H9 (cell line): ENCODE data around the gene UBN1. TPM values are rescaled to one million over a fixed set of nuclear protein-coding genes. Genes with fewer than 3 reads are reported as not detected.

Experiments
- DNase-seq: peaks from one replicate; pipeline ENCODE4 v3.0.0-alpha.2; 2017
- H2AFZ ChIP-seq: one replicate; pipeline ENCODE4 v1.6.1; 2013; ENCODE audit warnings: mild to moderate bottlenecking, low read length, control low read depth, moderate library complexity
- H2AK5ac ChIP-seq: 2 replicates; pipeline ENCODE4 v1.6.1; 2013; ENCODE audit warnings: low read length, control low read depth, mixed read lengths; ENCODE audit not compliant: insufficient read length
- H2BK120ac ChIP-seq: one replicate; pipeline ENCODE4 v1.6.1; 2013; ENCODE audit warnings: low read depth, mild to moderate bottlenecking, low read length, control low read depth, inconsistent platforms; ENCODE audit not compliant: poor library complexity, severe bottlenecking
- H2BK12ac ChIP-seq: 2 replicates; pipeline ENCODE4 v1.6.1; 2013; ENCODE audit warnings: low read length, control low read depth, mixed read lengths, low read depth; ENCODE audit not compliant: insufficient read length
- H2BK15ac ChIP-seq: 2 replicates; pipeline ENCODE4 v1.6.1; 2013; ENCODE audit warnings: low read depth, low read length, control low read depth
- H2BK20ac ChIP-seq: one replicate; pipeline ENCODE4 v1.6.1; 2013; ENCODE audit warnings: low read depth, mild to moderate bottlenecking, low read length, control low read depth, inconsistent platforms; ENCODE audit not compliant: poor library complexity, severe bottlenecking
- H2BK5ac ChIP-seq: 2 replicates; pipeline ENCODE4 v1.6.1; 2013; ENCODE audit warnings: low read length, control low read depth, mixed read lengths; ENCODE audit not compliant: insufficient read length
- H3K14ac ChIP-seq: 2 replicates; pipeline ENCODE4 v1.6.1; 2013; ENCODE audit warnings: low read length, control low read depth; ENCODE audit not compliant: insufficient read depth
- H3K18ac ChIP-seq: 2 replicates; pipeline ENCODE4 v1.6.1; 2013; ENCODE audit warnings: low read depth, mild to moderate bottlenecking, mixed read lengths, low read length, control low read depth; ENCODE audit not compliant: insufficient read length
- H3K23ac ChIP-seq: 2 replicates; pipeline ENCODE4 v1.6.1; 2013; ENCODE audit warnings: low read length, control low read depth, mixed read lengths, low read depth; ENCODE audit not compliant: insufficient read length
- H3K23me2 ChIP-seq: 2 replicates; pipeline ENCODE4 v1.6.1; 2013; ENCODE audit warnings: low read depth, mild to moderate bottlenecking, mixed read lengths, low read length, control low read depth; ENCODE audit not compliant: insufficient read length, poor library complexity, severe bottlenecking
- H3K27ac ChIP-seq: 2 replicates; pipeline ENCODE4 v1.5.1; 2013; ENCODE audit warnings: low read length, control low read depth, mixed read lengths, low read depth; ENCODE audit not compliant: insufficient read length
- H3K27me3 ChIP-seq: 2 replicates; pipeline ENCODE4 v1.6.1; 2013; ENCODE audit warnings: low read length, control low read depth, inconsistent platforms; ENCODE audit not compliant: insufficient read depth
- H3K4ac ChIP-seq: 2 replicates; pipeline ENCODE4 v1.6.1; 2013; ENCODE audit warnings: low read depth, mild to moderate bottlenecking, control low read depth, inconsistent platforms, low read length, moderate library complexity
- H3K4me1 ChIP-seq: 2 replicates; pipeline ENCODE4 v1.6.1; 2013; ENCODE audit warnings: low read length, control low read depth, inconsistent platforms; ENCODE audit not compliant: insufficient read depth
- H3K4me2 ChIP-seq: 2 replicates; pipeline ENCODE4 v1.6.1; 2013; ENCODE audit warnings: low read length, control low read depth, mixed read lengths; ENCODE audit not compliant: insufficient read length, insufficient read depth
- H3K56ac ChIP-seq: 2 replicates; pipeline ENCODE4 v1.6.1; 2013; ENCODE audit warnings: low read depth, mild to moderate bottlenecking, mixed read lengths, low read length, control low read depth; ENCODE audit not compliant: insufficient read length
- H3K79me1 ChIP-seq: 2 replicates; pipeline ENCODE4 v1.6.1; 2013; ENCODE audit warnings: low read depth, mild to moderate bottlenecking, moderate library complexity, low read length, control low read depth, inconsistent platforms; ENCODE audit not compliant: insufficient read depth, poor library complexity, severe bottlenecking
- H3K79me2 ChIP-seq: 2 replicates; pipeline ENCODE4 v1.6.1; 2013; ENCODE audit warnings: low read length, control low read depth, inconsistent platforms; ENCODE audit not compliant: insufficient read depth
- H3K9ac ChIP-seq: 2 replicates; pipeline ENCODE4 v1.6.1; 2013; ENCODE audit warnings: low read length, control low read depth, mixed read lengths; ENCODE audit not compliant: insufficient read length; ENCODE audit errors: extremely low read depth
- H3K9me3 ChIP-seq: one replicate; pipeline ENCODE4 v1.6.1; 2013; ENCODE audit warnings: low read depth, low read length, inconsistent platforms; ENCODE audit not compliant: control insufficient read depth
- H3T11ph ChIP-seq: one replicate; pipeline ENCODE4 v1.6.1; 2013; ENCODE audit warnings: mild to moderate bottlenecking, low read length, control low read depth, inconsistent platforms
- H4K20me1 ChIP-seq: one replicate; pipeline ENCODE4 v1.6.1; 2013; ENCODE audit not compliant: control insufficient read depth, insufficient read length, insufficient read depth
- H4K5ac ChIP-seq: 2 replicates; pipeline ENCODE4 v1.6.1; 2013; ENCODE audit warnings: low read depth, mild to moderate bottlenecking, mixed read lengths, low read length, control low read depth; ENCODE audit not compliant: insufficient read length
- H4K8ac ChIP-seq: replicated peaks from 2 replicates; pipeline ENCODE4 v1.6.1; 2013; ENCODE audit warnings: low read length, control low read depth, mixed read lengths, low read depth; ENCODE audit not compliant: insufficient read length
- H4K91ac ChIP-seq: 2 replicates; pipeline ENCODE4 v1.6.1; 2013; ENCODE audit warnings: low read depth, mild to moderate bottlenecking, moderate library complexity, mixed read lengths, low read length, control low read depth; ENCODE audit not compliant: insufficient read length
- H3K27ac Mint-ChIP-seq, 3 experiments: 2 replicates in 2 of 3; 3 replicates in 1 of 3; pipeline ENCODE4 v1.8.0; 2020 to 2021; ENCODE audit warnings: mixed read lengths in 3 of 3, mild to moderate bottlenecking in 1 of 3, moderate library complexity in 1 of 3
- H3K27me3 Mint-ChIP-seq: 2 replicates; pipeline ENCODE4 v1.8.0; 2021; ENCODE audit warnings: low read depth, mild to moderate bottlenecking, moderate library complexity, mixed read lengths
- H3K36me3 Mint-ChIP-seq, 3 experiments: 2 replicates in 2 of 3; 3 replicates in 1 of 3; pipeline ENCODE4 v1.8.0; 2020 to 2021; ENCODE audit warnings: low read depth in 3 of 3, mixed read lengths in 3 of 3; ENCODE audit not compliant: insufficient read depth in 1 of 3
- H3K4me1 Mint-ChIP-seq, 2 experiments: 2 replicates each; pipeline ENCODE4 v1.8.0; 2020; ENCODE audit warnings: mixed read lengths in 2 of 2
- H3K4me3 Mint-ChIP-seq, 2 experiments: 2 replicates in 1 of 2; 3 replicates in 1 of 2; pipeline ENCODE4 v1.8.0; 2020 to 2021; ENCODE audit warnings: mild to moderate bottlenecking in 2 of 2, mixed read lengths in 2 of 2, moderate library complexity in 1 of 2
- H3K9me3 Mint-ChIP-seq, 2 experiments: 2 replicates in 1 of 2; 3 replicates in 1 of 2; pipeline ENCODE4 v1.8.0; 2020; ENCODE audit warnings: mild to moderate bottlenecking in 2 of 2, mixed read lengths in 2 of 2, moderate library complexity in 1 of 2
- CTCF ChIP-seq: fragments of 200-600 bp; sonication (generic); conservative IDR thresholded peaks from 3 replicates; pipeline ENCODE4 v1.8.0; 2021; ENCODE audit warnings: antibody characterized with exemption, mild to moderate bottlenecking
- WGBS: extraction: QIAGEN DNeasy Blood & Tissue Kit; methylation state at CpG from one replicate; pipeline ENCODE4 v1.1.7; 2013; ENCODE audit warnings: missing lambda C conversion rate, low lambda C conversion rate, mixed read lengths; ENCODE audit not compliant: insufficient read length; ENCODE audit errors: extremely low coverage; 5-methylcytosine and 5-hydroxymethylcytosine counted together
- total RNA-seq: library from RNA; stranded (reverse); gene quantifications from 2 replicates; pipeline ENCODE4 v1.2.1, GENCODE V29; 2021

Gene UBN1
- total RNA-seq, 1 experiment from 2014 or later: 55.2 TPM

- H3K27ac Mint-ChIP-seq: no peak overlapping the region; a peak in 1 of 7 replicates
- no peaks in the 10 kb centered on the region for H3K9me3 Mint-ChIP-seq
- Histone ChIP-seq H3T11ph (no peak overlapping the region), H3K4ac (no peak overlapping the region), H2BK20ac (no peak overlapping the region), H3K56ac (no peak overlapping the region), H3K4me1 (no peaks in the 10 kb centered on the region), H4K20me1 (no peaks in the 10 kb centered on the region), H3K79me1 (no peaks in the 10 kb centered on the region), H2BK15ac (no peak overlapping the region), H3K9ac (no peak overlapping the region), H4K91ac (no peak overlapping the region), H3K79me2 (peaks cover 5% of the 10 kb centered on the region; the same call in 1 of the 2 replicates), H3K4me2 (no peak overlapping the region), H4K8ac (no peak overlapping the region), H2AFZ (no peak overlapping the region), H3K23me2 (no peaks in the 10 kb centered on the region), H2AK5ac (no peak overlapping the region), H2BK5ac (no peak overlapping the region), H3K27me3 (no peaks in the 10 kb centered on the region), H3K14ac (no peak overlapping the region), H4K5ac (no peak overlapping the region), H2BK12ac (no peak overlapping the region), H3K23ac (no peak overlapping the region), H3K18ac (no peak overlapping the region), H2BK120ac (no peak overlapping the region), H3K27ac (no peak overlapping the region), H3K9me3 (no peaks in the 10 kb centered on the region)
- TF ChIP-seq CTCF: no peak
- no peaks in the 10 kb centered on the region; the same call in 1 of the 2 replicates for H3K27me3 Mint-ChIP-seq
- no CpG with 5 or more reads among the region's 5 CpGs for WGBS
- H3K4me1 Mint-ChIP-seq: peaks cover 0 to 4% of the 10 kb centered on the region in 2 experiments; a peak in 2 of 4 replicates
- no peak overlapping the region for H3K4me3 Mint-ChIP-seq
- H3K36me3 Mint-ChIP-seq: peaks cover 32 to 55% (median 45%) of the 10 kb centered on the region in 3 experiments; a peak in 6 of 7 replicates
- no peak for DNase-seq
Observed at GRCh38 chr16:4862639-4863038, 15.4 kb downstream of the UBN1 start.
